HL-60/S4 treated with retinoic acid at 250 ng/mL for 4 days and 3 days (cell line): ENCODE data around the gene CYP4F22.

Experiments
- in situ Hi-C: fragments of 300-500 bp; cut with MboI; formaldehyde crosslinking; loops from 2 replicates; pipeline ENCODE4 v1.7.0; 2022; ENCODE audit warnings: low sequenced_read_pairs

The CYP4F22 gene

GRCh38 chr19:15534957-15535864, 26.9 kb downstream of the CYP4F22 start:
- in situ Hi-C loops: no loop called here

GRCh38 chr19:15536350-15536749, 28.0 kb downstream of the CYP4F22 start:
- in situ Hi-C loops: no loop called here

GRCh38 chr19:15538774-15539173, 30.4 kb downstream of the CYP4F22 start:
- in situ Hi-C loops: no loop called here

- in situ Hi-C loops: no loop called here
Measured at GRCh38 chr19:15539638-15540037, 31.3 kb downstream of the CYP4F22 start.

- in situ Hi-C loops: no loop called here
Measured at GRCh38 chr19:15540435-15540834, 32.1 kb downstream of the CYP4F22 start.

- in situ Hi-C loops: no loop called here
Measured at GRCh38 chr19:15544283-15544682, 36.0 kb downstream of the CYP4F22 start.

- in situ Hi-C loops: no loop called here
Measured at GRCh38 chr19:15544970-15545369, 36.6 kb downstream of the CYP4F22 start.

- in situ Hi-C loops: no loop called here
Measured at GRCh38 chr19:15548648-15549047, 40.3 kb downstream of the CYP4F22 start.

- in situ Hi-C loops: no loop called here
Measured at GRCh38 chr19:15549581-15549980, 41.3 kb downstream of the CYP4F22 start.

GRCh38 chr19:15550273-15550672, 41.9 kb downstream of the CYP4F22 start:
- in situ Hi-C loops: loop anchor here (10.0 to 25.0 kb wide), 2 partner anchors 288 to 385 kb away; no protein-coding TSS in a partner anchor

- in situ Hi-C loops: loop anchor here (10.0 to 25.0 kb wide), 2 partner anchors 289 to 386 kb away; no protein-coding TSS in a partner anchor
Measured at GRCh38 chr19:15550929-15551292, 42.6 kb downstream of the CYP4F22 start.

GRCh38 chr19:15551293-15552004, 43.1 kb downstream of the CYP4F22 start:
- in situ Hi-C loops: loop anchor here (10.0 to 25.0 kb wide), 2 partner anchors 289 to 387 kb away; no protein-coding TSS in a partner anchor

GRCh38 chr19:15555021-15555420, 46.7 kb downstream of the CYP4F22 start:
- in situ Hi-C loops: loop anchor here (10.0 to 25.0 kb wide), 2 partner anchors 293 to 390 kb away; no protein-coding TSS in a partner anchor

- in situ Hi-C loops: loop anchor here (10.0 to 25.0 kb wide), 2 partner anchors 294 to 391 kb away; no protein-coding TSS in a partner anchor
Measured at GRCh38 chr19:15555759-15556633, 47.7 kb downstream of the CYP4F22 start.

GRCh38 chr19:15556634-15557181, 48.4 kb downstream of the CYP4F22 start:
- in situ Hi-C loops: loop anchor here (10.0 to 25.0 kb wide), 2 partner anchors 294 to 392 kb away; no protein-coding TSS in a partner anchor

- in situ Hi-C loops: loop anchor here (10.0 to 25.0 kb wide), 2 partner anchors 295 to 392 kb away; no protein-coding TSS in a partner anchor
Measured at GRCh38 chr19:15557223-15557622, 48.9 kb downstream of the CYP4F22 start.

- in situ Hi-C loops: loop anchor here (25.0 kb wide), 1 partner anchor 300 kb away; no protein-coding TSS in a partner anchor
Measured at GRCh38 chr19:15562145-15562544, 53.8 kb downstream of the CYP4F22 start.

- in situ Hi-C loops: loop anchor here (25.0 kb wide), 1 partner anchor 301 kb away; no protein-coding TSS in a partner anchor
Measured at GRCh38 chr19:15562861-15563260, 54.5 kb downstream of the CYP4F22 start.

- in situ Hi-C loops: loop anchor here (25.0 kb wide), 1 partner anchor 301 kb away; no protein-coding TSS in a partner anchor
Measured at GRCh38 chr19:15563325-15563794, 55.0 kb downstream of the CYP4F22 start.

GRCh38 chr19:15563931-15564330, 55.6 kb downstream of the CYP4F22 start:
- in situ Hi-C loops: loop anchor here (25.0 kb wide), 1 partner anchor 302 kb away; no protein-coding TSS in a partner anchor
